Thyroid gland (tissue), 4 donors: ENCODE data around the gene TMEM92. TPM values are rescaled to one million over a fixed set of nuclear protein-coding genes. Genes with fewer than 3 reads are reported as not detected.

Experiments used
- DNase-seq, 2 donors: peaks; one replicate each; pipeline ENCODE4 v3.0.0-alpha.2; 2019
- H3K27ac ChIP-seq, 3 donors: fragments of 200-600 bp; sonication (generic); 1 replicate in 2 of 3; 2 replicates in 1 of 3; pipeline ENCODE4 v1.5.1; 2016 to 2019; ENCODE audit warnings: mild to moderate bottlenecking in 1 of 3, moderate library complexity in 1 of 3
- H3K27me3 ChIP-seq: fragments of 200-600 bp; sonication (generic); one replicate; pipeline ENCODE4 v1.5.1; 2019
- H3K36me3 ChIP-seq, 2 donors: fragments of 200-600 bp; sonication (generic); one replicate each; pipeline ENCODE4 v1.5.1; 2016 to 2019
- H3K4me1 ChIP-seq, 2 donors: fragments of 200-600 bp; sonication (generic); one replicate each; pipeline ENCODE4 v1.5.1; 2017 to 2019
- H3K4me3 ChIP-seq, 3 donors: fragments of 200-600 bp; sonication (generic); replicated peaks in 1 of 3; 1 replicate in 2 of 3; 2 replicates in 1 of 3; pipeline ENCODE4 v1.5.1; 2016; ENCODE audit warnings: mild to moderate bottlenecking in 1 of 3
- H3K9me3 ChIP-seq: fragments of 200-600 bp; sonication (generic); one replicate; pipeline ENCODE4 v1.5.1; 2017
- CTCF ChIP-seq, 6 experiments: fragments of 200-600 bp in 3 of 6; fragments of 450-650 bp in 3 of 6; sonication (generic) in 3 of 6; IDR thresholded peaks; one replicate each; pipeline ENCODE4 v1.5.1; 2016 to 2019; ENCODE audit warnings: antibody characterized with exemption in 6 of 6, mild to moderate bottlenecking in 2 of 6, inconsistent platforms in 1 of 6, moderate library complexity in 1 of 6
- POLR2A ChIP-seq, 2 donors: fragments of 450-650 bp; IDR thresholded peaks; one replicate each; pipeline ENCODE4 v1.6.1; 2017; ENCODE audit warnings: antibody characterized with exemption in 2 of 2, mild to moderate bottlenecking in 2 of 2, moderate library complexity in 1 of 2
- WGBS, 2 donors: methylation state at CpG; one replicate each; pipeline ENCODE4 v1.1.5; 2017; 5-methylcytosine and 5-hydroxymethylcytosine counted together
- intact Hi-C: fragments of 100-400 bp; cut with DNase I; formaldehyde crosslinking; loops from one replicate; pipeline ENCODE4 v1.15.1; 2023
- total RNA-seq, 4 donors: library from RNA; depleted of rRNA; stranded (reverse); fragments of >200 nt; gene quantifications; one replicate each; pipeline ENCODE4 v1.2.3, GENCODE V29; 2016

Gene TMEM92
- total RNA-seq, 4 donors from 2014 or later, result not detected

DNA sequence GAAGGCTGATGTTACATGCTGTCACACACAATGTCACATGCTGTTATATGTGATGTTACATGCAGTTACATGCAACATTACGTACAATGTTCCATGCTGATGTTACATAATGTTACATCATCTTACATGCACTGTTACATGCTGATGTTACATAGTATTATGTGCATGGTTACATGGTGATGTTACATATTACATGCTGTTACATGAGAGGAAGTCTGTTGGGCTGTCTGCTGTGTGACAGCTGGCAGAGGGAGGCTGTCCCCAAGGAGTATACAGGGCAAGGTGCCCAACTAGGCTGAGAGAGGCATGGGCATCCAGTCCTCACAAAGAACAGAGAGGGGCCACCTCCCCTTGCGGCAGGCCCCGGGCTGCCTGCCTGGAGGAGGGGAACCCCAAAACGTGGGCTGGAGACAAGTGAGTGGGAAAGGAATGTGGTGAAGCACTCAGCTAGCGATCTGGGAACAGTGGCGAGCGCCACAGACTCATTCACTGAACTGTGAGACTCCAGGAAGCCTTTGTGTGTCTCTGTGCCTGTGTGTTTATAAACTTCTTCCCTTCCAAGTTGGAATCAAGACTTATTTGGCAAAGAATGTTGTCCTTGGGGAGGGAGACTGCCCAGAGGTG, 30.6 kb downstream of the TMEM92 start:
- H3K27ac ChIP-seq, result no peak overlapping the region
- H3K27me3 ChIP-seq, result no peaks in the 10 kb centered on the region
- 28 to 32% methylated on average over 7 of the region's 7 CpGs for WGBS, 2 donors
- H3K4me1 ChIP-seq, result peaks cover 0 to 6% of the 10 kb centered on the region in 2 donors
- TF ChIP-seq CTCF (IDR thresholded peaks at IDR 0.05) (no peak), POLR2A (IDR thresholded peaks at IDR 0.05) (no peak)
- DNase-seq, result peak; percentile 5 to 15
- H3K9me3 ChIP-seq, result no peaks in the 10 kb centered on the region
- H3K4me3 ChIP-seq, result no peak overlapping the region
- intact Hi-C loops, result no loop called here
- no peaks in the 10 kb centered on the region for H3K36me3 ChIP-seq

- peaks cover 0 to 6% of the 10 kb centered on the region in 2 donors for H3K4me1 ChIP-seq
- H3K9me3 ChIP-seq, result no peaks in the 10 kb centered on the region
- no peaks in the 10 kb centered on the region for H3K36me3 ChIP-seq
- intact Hi-C loops, result no loop called here
- WGBS, 2 donors, result 88% methylated on average over 4 of the region's 4 CpGs
- DNase-seq, result no peak
- H3K4me3 ChIP-seq, result no peak overlapping the region
- no peak for TF ChIP-seq POLR2A (IDR thresholded peaks at IDR 0.05)
- no peak overlapping the region for H3K27ac ChIP-seq
- no peaks in the 10 kb centered on the region for H3K27me3 ChIP-seq
Observed at GRCh38 chr17:50307654-50308053, 33.4 kb downstream of the TMEM92 start.

GRCh38 chr17:50308666-50309065, 34.4 kb downstream of the TMEM92 start:
- Histone ChIP-seq H3K9me3 (no peaks in the 10 kb centered on the region), H3K36me3 (no peaks in the 10 kb centered on the region), H3K27ac (no peak overlapping the region), H3K4me3 (no peak overlapping the region), H3K4me1 (peaks cover 0 to 6% of the 10 kb centered on the region in 2 donors), H3K27me3 (no peaks in the 10 kb centered on the region)
- intact Hi-C loops, result no loop called here
- no peak for DNase-seq
- 84 to 87% methylated on average over 4 of the region's 4 CpGs for WGBS, 2 donors
- TF ChIP-seq CTCF (IDR thresholded peaks at IDR 0.05), result no peak
- TF ChIP-seq POLR2A (IDR thresholded peaks at IDR 0.05), result no peak

- no peak overlapping the region for H3K4me3 ChIP-seq
- no peaks in the 10 kb centered on the region for H3K27me3 ChIP-seq
- WGBS, 2 donors, result 63% methylated on average over 3 of the region's 3 CpGs
- no peak overlapping the region for H3K27ac ChIP-seq
- intact Hi-C loops, result no loop called here
- H3K4me1 ChIP-seq, result no peaks in the 10 kb centered on the region
- H3K9me3 ChIP-seq, result no peaks in the 10 kb centered on the region
- no peak for DNase-seq
- TF ChIP-seq POLR2A (IDR thresholded peaks at IDR 0.05), result no peak
- no peak for TF ChIP-seq CTCF (IDR thresholded peaks at IDR 0.05)
- no peaks in the 10 kb centered on the region for H3K36me3 ChIP-seq
Observed at GRCh38 chr17:50310455-50311111, 36.3 kb downstream of the TMEM92 start.

DNA sequence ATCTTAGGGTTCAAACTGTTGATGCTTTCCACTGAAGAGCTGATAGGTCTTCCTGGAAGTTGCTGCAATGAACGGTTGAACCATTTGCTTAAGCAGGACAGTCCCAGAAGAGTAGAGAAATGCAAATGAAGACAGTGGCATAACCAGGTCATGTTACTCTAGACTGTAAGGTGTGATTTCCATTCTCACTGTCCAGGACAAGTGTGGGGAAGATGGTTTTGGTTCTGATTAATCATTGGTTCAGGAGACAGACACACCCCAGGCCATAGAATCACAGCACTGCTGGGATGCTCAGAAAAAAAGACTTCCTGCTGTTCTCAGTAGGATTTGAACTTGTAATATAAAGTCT, 36.8 kb downstream of the TMEM92 start:
- no peaks in the 10 kb centered on the region for H3K9me3 ChIP-seq
- no peak for TF ChIP-seq POLR2A (IDR thresholded peaks at IDR 0.05)
- TF ChIP-seq CTCF (IDR thresholded peaks at IDR 0.05), result no peak
- no peak for DNase-seq
- H3K4me1 ChIP-seq, result peaks cover 0 to 3% of the 10 kb centered on the region in 2 donors
- H3K27ac ChIP-seq, result no peak overlapping the region
- no peaks in the 10 kb centered on the region for H3K27me3 ChIP-seq
- intact Hi-C loops, result no loop called here
- H3K4me3 ChIP-seq, result no peak overlapping the region
- no peaks in the 10 kb centered on the region for H3K36me3 ChIP-seq
- 56 to 59% methylated on average over 1 of the region's 1 CpG for WGBS, 2 donors
